Stimulated activated CD8-positive, alpha-beta memory T cell treated with anti-CD3 and anti-CD28 coated beads, Interleukin-2, amount 100 ng/mL, for 1 hour (primary cell): ENCODE measurements around the gene GJB4.
"Not testable (repeated sequence)": the region's sequence is repeated elsewhere in the genome, so short reads cannot be mapped to it uniquely, and the experiment has no call there.

ENCODE experiments used
- DNase-seq, 2 donors: peaks; one replicate each; pipeline ENCODE4 v3.0.0-alpha.2; 2020; ENCODE audit warnings: low read depth in 2 of 2

Gene GJB4

DNA sequence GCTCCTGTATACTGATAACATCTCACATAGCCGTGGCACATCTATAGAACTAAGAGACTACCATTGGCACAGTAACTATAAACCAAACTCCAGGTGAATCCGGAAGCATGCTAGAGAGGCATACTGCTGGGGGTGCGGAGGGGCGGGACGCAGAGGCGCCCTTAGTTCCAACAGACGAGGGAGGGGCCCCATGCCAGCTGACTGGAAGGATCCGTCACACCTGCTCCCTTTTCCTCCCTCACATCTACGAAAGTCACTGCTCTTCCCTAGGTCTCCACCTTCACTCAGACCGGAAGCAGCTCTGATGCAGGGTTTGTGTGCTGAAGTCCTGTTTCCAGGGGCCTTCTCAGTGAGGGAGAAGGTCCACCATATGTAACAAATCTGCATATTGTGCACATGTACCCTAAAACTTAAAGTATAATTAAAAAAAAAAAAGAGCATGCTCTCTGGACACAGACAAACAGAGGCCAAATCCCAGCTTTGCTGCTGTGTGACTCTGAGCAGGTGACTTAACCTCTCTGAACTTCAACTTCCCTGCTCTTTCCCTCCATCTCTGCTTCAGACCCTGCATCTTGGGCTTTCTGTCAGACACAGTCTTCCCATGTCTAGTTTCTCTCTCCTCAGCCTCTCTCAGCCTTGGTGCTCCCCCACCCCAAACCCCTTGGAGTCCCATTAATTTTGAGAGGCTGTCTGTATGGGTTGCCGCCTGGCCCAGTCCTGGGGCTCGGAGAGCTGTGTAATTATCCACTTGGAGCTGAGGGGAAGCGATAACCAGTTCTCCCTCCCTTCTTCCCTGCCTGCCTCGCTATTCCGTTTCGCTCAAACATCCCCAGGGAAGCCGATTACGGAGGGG lies 12.5 kb upstream of the GJB4 start:
- DNase-seq = no peak

- no peak for DNase-seq
Observed at GRCh38 chr1:34747638-34747941, 11.9 kb upstream of the GJB4 start.

GRCh38 chr1:34749992-34750391 lies 9.5 kb upstream of the GJB4 start:
- DNase-seq = no peak

DNA sequence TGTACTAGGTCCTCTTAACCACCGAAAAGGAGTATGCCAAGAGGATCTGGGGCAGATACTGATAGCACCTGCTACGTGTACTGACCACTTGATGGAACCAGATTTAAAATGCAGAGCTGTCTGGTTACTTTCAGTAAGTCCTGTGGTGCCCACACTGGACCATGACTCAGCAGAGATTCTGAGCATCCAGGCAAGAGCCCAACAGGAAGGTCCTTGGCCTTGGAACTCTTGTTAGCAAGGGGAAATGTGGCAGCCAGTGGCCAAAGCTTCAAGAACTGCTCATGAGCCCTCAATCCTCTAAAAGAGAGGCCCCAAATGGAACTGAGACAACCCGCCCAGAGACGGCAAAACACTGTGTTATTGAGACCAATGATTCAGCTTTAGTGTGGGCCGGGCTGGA lies 8.9 kb upstream of the GJB4 start:
- no peak for DNase-seq

DNA sequence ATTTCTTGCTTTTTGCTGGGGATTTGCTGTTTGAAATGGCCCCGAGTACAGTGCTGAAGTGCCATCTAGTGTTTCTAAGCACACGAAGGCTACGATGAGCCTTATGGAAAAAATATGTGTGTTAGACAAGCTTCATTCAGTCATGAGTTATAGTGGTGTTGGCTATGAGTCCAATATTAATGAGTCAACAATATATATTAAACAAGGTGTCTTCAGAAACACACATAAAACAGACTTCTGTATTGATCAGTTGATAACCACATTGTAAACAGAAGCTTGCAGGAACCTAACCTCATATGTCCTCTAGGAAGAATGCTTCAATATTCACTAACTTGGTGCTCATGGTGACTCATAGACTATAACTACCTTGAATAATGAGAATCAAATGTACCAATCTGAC lies 6.4 kb upstream of the GJB4 start:
- DNase-seq = no peak

GRCh38 chr1:34754964-34755637 lies 4.4 kb upstream of the GJB4 start, which contains the start of gene GJB5:
GJB5 (plus strand) TSS chr1:34755047; CDS start chr1:34757331, 2,284 bp downstream.
- no peak for DNase-seq

GRCh38 chr1:34755961-34756360 lies 3.6 kb upstream of the GJB4 start:
- no peak for DNase-seq

DNA sequence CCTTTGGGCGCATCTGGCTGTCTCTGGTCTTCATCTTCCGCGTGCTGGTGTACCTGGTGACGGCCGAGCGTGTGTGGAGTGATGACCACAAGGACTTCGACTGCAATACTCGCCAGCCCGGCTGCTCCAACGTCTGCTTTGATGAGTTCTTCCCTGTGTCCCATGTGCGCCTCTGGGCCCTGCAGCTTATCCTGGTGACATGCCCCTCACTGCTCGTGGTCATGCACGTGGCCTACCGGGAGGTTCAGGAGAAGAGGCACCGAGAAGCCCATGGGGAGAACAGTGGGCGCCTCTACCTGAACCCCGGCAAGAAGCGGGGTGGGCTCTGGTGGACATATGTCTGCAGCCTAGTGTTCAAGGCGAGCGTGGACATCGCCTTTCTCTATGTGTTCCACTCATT lies 2.2 kb upstream of the GJB4 start:
- no peak for DNase-seq

DNA sequence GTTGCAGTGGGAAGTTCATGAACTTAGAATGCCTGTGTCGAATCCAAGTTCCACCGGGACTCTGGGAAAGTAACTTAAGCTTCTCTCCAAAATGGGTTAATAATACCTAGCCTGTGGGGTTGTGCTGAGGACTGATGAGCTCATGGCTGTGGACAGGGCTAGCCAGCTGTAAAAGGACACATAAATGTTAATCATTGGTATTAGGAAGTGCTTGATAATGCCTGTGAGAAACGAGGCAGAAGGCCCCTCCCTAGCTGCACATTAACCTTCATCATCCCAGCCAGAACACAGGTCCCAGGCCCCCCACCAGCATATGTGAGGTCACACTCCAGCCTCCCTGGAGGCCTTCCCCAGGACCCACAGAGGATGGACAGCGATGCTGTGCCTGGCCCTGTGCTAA lies 789 bp upstream of the GJB4 start:
- DNase-seq = no peak

DNA sequence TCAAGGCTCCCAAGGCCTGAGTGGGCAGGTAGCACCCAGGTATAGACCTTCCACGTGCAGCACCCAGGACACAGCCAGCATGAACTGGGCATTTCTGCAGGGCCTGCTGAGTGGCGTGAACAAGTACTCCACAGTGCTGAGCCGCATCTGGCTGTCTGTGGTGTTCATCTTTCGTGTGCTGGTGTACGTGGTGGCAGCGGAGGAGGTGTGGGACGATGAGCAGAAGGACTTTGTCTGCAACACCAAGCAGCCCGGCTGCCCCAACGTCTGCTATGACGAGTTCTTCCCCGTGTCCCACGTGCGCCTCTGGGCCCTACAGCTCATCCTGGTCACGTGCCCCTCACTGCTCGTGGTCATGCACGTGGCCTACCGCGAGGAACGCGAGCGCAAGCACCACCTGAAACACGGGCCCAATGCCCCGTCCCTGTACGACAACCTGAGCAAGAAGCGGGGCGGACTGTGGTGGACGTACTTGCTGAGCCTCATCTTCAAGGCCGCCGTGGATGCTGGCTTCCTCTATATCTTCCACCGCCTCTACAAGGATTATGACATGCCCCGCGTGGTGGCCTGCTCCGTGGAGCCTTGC lies 1.7 kb downstream of the GJB4 start:
- no peak for DNase-seq

DNA sequence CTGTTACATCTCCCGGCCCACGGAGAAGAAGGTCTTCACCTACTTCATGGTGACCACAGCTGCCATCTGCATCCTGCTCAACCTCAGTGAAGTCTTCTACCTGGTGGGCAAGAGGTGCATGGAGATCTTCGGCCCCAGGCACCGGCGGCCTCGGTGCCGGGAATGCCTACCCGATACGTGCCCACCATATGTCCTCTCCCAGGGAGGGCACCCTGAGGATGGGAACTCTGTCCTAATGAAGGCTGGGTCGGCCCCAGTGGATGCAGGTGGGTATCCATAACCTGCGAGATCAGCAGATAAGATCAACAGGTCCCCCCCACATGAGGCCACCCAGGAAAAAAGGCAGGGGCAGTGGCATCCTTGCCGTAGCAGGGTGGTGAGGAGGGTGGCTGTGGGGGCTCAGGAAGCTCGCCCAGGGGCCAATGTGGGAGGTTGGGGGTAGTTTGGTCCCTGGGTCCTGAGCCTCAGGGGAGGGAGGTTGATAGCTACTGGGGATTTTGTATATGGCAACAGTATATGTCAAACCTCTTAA lies 2.3 kb downstream of the GJB4 start:
- no peak for DNase-seq

- DNase-seq = no peak
Observed at GRCh38 chr1:34762474-34763141, 3.1 kb downstream of the GJB4 start.

GRCh38 chr1:34763142-34763781 lies 3.7 kb downstream of the GJB4 start:
- no peak for DNase-seq

DNA sequence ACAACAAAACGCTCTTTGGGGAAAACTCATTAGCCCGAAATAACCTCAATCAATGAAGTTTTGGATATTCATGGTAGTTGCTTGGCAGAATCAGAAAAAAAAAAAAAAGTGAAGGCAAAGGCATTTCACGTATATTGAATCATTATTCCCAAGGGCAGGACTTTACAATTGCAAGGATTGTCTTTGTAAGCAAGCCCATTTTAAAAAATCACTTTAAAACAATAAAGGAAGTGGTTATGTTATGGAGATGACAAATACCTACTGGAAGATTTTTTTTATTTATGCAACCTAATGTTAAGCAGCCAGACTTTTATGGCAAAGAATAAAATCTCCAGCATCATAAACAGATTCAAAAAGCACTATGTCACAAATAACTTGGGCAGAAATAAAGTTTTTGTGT lies 9.3 kb downstream of the GJB4 start:
- DNase-seq = no peak

- no peak for DNase-seq
Observed at GRCh38 chr1:34770891-34771504, 11.5 kb downstream of the GJB4 start.

- no peak for DNase-seq
Observed at GRCh38 chr1:34771573-34772371, 12.2 kb downstream of the GJB4 start.

GRCh38 chr1:34773114-34773513 lies 13.6 kb downstream of the GJB4 start:
- not testable (repeated sequence) for DNase-seq

GRCh38 chr1:34774957-34775356 lies 15.4 kb downstream of the GJB4 start:
- DNase-seq = no peak

GRCh38 chr1:34776911-34777310 lies 17.4 kb downstream of the GJB4 start:
- no peak for DNase-seq

DNA sequence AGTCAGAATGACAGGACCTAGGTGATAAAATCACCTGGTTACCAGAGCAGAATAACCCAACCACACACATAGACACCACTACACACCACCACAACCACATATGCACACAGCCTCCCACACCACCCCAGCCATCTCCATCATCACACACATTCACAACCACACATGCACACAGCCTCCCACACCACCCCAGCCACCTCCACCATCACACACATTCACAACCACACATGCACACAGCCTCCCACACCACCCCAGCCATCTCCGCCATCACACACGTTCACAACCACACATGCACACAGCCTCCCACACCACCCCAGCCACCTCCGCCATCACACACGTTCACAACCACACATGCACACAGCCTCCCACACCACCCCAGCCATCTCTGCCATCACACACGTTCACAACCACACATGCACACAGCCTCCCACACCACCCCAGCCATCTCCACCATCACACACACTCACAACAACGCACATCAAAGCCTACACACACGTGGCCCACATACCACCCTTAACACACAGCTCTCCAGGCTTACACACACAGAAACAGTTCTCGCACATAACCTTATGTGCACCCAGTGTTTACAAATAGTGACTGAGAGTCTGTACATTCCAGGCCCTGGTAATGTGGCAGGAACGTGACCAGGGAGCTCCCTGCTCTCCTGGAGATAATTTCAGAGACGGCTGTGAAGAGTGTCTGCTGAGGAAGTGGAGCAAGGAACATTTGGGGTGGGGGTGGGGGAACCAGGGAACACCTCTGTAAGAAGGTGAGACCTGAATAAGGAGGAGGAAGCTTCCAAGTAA lies 18.2 kb downstream of the GJB4 start:
- no peak for DNase-seq
